GM21825 (cell line): ENCODE results near the gene CNTNAP4.

Experiments
- ATAC-seq: cut with Tn5 transposase; IDR thresholded peaks from one replicate; pipeline ENCODE4 v1.9.1; 2021; ENCODE audit warnings: mild to moderate bottlenecking, moderate library complexity; ENCODE audit not compliant: unreplicated experiment

Gene CNTNAP4

DNA sequence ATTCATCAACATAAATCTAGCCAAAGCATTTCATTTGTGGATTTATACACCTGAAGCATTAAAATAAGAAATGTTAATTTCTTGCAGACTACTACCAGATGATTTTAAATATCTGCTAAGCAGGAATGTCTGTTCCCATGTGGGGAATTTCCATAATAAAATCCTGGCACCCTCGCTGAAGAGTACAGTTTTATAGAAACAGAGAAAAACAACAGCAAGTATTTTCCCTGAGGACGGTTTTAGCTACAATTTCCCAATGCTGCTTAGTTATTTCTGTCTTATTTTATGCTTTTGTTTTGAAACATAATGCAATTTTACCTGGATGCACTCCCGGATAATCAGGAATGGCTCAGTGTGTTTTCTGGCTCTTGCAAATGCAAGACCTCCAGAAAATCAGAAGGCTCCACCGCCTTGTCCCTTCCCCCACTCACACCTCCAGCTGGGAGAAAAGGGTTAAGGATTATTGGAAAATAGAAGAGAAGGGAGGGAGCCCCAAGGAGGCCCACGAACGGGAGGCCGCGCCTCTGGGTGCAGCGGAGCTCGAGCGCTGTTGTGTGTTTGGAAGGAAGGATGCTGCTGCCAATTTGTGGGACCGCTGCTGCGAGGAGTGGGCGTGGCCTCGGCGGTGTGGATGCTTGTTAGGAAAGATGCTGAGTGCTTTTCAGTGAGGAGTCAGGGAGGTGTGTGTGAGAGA is at the start of gene CNTNAP4:
CNTNAP4 (plus strand) TSS at position 657 of the 694 bp plus-strand sequence. CDS start 262 bp downstream, outside the sequence.
- no peak for ATAC-seq

DNA sequence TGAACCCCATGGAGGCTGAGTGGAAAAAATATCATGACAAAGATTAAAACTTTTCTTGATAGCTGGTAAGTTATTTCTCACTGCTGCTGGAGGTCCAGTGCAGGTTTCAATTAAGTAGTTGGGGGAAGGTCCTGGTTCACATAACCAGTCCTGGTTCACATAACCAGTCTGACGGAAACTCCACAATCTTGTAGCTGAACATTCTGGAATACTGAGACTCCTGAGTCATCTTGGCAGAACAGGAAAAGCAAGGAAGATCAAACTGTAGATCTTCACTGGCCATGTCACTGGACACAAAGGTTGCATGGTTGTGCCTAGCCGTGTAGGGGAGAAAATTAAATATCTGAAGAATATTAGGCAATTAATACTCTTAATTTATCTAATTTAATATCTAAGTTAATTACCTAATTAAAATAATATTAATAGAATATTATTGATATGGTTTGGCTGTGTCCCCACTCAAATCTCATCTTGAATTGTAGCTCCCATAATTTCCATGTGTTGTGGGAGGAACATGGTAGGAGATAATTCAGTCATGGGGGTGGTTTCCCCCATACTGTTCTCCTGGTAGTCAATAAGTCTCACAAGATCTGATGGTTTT is 48.6 kb upstream of the CNTNAP4 start:
- no peak for ATAC-seq

DNA sequence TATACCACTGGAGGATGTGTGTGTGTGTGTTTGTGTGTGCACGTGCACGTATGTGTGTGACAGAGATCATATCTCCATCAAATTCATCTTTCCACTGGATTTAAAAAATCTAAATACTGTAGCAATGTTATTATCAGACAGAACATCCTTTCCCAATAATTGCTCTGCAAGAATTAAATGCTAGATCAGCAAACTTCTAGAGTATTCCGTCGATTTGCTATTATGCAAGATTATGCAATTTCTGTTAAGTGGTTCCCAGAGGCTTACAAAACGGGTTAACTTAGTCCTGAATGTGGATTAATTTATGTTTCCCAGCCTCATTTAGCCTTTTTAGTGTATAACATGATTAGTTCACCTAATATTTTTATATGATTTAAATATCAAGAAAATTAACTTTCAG is 44.5 kb upstream of the CNTNAP4 start:
- ATAC-seq: no peak

DNA sequence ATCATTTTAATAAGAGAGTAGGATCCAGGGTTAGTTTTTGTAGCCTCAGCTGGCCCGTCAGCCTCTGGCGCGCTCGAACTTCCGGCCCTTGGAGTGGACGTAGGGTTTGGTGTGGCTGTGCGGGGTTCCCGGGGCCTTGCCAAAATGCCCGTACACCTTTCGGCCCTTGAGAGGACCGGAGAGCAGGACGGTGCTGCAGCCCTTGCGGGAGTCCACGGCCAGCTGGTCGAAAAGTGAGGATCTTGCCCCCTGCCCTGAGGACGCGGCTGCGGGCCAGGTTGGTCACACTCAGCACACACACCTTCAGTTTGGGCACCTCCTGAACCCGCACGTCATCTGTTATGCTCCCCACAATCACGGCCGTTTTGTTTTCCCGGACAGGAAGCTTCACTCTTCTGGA is 42.2 kb upstream of the CNTNAP4 start:
- ATAC-seq: no peak

DNA sequence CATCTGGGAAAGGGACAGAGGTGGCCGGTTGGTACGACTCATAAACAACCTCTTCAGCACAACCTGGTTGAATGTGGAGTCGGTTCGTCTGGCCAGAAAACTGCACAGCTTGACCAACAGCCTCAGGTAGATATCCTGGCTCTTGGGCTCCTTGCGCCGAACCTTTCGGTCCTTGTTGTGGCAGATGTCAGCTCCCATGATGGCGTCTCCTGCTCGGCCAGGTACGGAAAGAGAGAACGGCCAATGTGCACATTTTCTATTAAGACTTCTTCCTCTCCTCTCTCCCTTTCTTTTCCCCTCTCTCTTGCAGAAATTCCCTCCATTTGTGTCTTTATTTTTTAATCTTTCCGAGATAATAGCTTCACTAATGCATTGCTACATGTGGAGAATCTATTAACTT is 41.8 kb upstream of the CNTNAP4 start:
- no peak for ATAC-seq

DNA sequence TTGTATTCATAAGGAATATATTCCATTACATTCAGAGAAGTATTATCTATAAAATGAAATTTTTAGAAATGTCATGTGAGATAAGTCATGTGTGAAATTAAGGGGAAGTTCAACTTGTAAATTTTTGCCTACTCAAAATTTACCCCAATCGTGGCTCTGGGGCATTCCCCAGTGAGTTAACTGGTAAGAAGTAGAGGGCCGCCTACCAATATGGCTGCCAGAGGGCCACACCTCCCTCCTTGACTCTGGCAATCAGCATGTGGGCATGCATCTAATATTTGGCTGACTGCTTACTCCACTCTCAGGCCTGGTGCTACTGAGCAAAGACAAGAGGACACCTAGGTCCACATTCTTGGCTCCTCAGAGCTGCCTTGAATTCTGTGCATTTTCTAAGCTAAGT is 39.7 kb upstream of the CNTNAP4 start:
- no peak for ATAC-seq

DNA sequence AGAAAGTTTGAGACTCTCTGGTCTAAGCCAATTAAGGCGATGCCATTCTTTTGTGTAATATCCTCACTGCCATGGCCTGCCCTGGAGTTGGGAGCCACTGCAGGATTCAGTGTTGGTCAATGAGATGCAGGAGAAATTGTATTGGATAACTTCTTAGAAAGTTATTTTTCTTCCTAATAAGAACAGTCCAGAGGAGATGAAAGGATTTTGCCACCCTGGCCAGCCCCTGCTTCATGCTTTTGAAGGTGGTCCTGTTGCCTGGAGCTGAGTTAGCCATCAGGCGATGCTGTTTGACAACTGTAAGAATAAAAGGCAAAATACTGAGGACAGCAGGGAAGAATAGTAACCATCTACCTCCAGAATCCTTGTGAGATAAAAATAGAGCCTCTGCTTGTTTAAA is 35.4 kb upstream of the CNTNAP4 start:
- ATAC-seq: no peak

DNA sequence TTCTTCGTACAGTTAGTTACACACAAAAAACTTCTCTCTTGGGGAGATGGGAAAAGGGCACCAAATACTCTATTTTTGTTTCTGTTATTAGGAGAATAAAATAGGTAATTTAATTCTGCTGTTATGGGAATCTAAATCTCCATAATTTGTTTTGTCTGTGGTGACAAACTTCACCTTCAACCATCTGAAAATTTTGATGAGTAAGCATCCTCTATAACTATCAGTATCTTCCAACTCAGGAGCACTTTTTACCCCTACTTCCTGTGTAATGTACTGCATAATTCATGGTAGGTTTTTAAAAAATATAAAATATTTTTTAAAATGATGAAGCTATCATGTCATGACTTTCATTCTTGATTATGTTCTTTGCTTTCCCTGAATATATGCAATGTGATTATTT is 33.6 kb upstream of the CNTNAP4 start:
- ATAC-seq: no peak

DNA sequence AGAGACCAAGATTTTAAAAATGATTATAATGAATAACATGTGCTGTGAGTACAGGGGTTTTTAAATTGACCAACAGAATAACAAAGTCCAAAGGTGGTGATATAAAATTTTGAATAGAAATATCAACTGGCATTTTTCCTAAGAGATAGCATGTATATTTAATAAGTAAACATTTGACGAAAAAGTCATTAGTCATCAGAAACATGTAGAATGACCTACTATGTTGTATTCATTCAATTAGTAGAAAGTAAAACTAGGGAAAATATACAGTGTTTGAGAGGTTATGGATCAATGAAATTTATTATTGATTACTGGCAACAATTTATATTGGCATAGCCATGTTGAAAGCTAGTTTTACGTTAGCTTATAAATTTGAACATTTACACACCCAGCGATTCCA is 30.6 kb upstream of the CNTNAP4 start:
- ATAC-seq: no peak

DNA sequence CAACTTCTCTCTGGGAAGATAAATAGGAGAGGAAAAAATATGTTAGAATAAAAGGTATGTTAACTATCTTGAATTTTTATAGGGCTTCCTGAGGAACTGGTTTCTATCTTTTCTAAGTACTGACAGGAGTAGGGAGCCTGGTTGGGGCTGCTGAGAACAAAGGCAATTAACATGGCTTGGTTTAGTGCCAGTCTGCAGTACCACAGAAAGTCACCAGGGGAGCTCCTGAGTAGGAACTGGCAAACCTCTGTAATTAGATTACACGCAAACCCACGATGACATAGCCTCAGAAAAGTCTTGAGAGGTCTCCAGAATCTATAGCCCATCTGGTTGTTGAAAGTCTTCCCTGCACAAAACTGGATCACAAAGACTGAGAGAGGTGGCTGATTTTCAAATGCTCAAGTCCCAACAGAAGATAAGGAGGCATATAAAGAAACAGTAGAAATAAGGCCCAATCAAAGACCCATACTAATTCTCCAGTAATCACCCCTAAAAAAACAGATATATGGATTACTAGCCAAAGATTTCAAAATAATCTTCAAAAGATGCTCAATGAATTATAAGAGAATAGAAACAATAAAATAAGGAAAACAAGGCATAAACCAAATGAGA is 11.7 kb upstream of the CNTNAP4 start:
- ATAC-seq: peak; percentile 72

DNA sequence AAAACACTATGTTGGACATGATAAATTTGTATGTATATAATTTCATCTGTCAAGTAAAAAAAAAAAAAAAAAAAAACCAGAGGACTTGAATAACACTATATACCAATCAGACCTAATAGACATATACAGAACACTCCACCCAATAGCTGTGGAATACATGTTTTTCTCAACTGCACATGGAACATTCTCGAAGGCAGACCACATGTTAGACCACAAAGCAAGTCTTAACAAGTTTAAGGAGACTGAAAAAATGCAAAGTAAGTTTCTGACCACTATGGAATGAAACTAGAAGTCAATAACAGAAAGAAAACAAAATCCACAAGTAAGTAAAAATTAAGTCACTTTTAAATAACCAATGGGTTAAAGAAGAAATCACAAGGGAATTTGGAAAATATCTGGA is 8.4 kb upstream of the CNTNAP4 start:
- ATAC-seq: no peak

DNA sequence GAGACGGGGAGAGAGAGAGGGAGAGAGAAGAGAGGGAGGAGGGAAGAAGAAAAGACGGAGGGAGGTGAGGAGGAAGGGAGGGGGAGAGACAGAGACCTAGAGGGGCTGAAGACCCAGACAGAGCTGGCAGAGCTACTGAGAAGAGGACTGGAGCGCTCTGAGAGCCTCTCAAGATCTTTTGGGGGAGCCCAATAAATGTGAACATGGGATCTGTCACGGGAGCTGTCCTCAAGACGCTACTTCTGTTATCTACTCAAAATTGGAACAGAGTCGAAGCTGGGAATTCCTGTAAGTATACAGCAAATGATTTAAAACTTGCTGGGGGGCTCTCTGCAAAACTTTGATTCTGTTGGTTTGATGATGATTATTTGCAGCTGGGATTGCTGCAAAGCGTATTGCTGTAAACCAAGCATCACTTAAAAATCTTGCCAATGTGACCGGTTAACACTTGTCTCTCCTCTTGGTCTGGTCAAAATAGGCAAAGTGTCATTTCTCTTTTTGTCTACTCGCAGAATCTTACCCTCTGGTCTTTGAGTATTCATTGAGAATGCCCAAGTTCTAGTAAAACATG is 344 bp downstream of the CNTNAP4 start:
- no peak for ATAC-seq

DNA sequence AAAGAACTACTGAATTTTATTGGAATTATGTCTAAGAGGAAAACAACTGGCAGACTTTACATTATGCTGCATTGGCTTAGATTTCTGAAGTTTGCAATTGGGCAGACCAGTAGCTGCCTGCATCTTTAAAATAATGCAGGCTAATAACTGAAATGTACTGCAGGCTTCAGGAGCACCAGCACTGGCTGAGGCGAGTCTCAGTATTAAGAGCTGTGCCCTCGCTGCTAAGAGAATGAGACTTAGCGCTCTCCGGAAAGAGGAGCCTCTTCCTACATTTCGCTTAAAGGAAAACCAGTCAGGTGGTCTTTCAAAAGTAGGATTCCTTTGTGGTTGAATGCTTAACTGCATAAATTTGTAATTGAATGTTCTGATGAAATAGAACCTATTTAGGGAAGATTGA is 885 bp downstream of the CNTNAP4 start:
- ATAC-seq: no peak

DNA sequence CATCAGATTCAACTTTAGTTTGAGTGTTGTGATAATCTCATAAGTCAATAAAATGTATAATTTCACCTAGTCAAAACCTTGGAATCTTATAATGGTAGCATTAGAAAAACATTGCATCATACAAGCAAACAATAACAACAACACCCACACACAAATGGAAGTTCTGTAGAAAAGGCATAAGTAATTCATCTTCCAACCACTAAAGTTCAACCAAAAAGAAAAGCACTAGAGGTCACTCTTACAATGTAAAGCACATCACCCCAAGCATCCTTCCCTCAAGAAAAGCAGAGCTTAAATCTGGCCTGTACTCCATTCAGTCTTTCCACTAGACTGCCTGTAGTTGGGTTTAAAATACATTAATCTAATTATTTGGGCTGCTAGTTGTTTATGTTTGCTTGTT is 1.8 kb downstream of the CNTNAP4 start:
- ATAC-seq: no peak

DNA sequence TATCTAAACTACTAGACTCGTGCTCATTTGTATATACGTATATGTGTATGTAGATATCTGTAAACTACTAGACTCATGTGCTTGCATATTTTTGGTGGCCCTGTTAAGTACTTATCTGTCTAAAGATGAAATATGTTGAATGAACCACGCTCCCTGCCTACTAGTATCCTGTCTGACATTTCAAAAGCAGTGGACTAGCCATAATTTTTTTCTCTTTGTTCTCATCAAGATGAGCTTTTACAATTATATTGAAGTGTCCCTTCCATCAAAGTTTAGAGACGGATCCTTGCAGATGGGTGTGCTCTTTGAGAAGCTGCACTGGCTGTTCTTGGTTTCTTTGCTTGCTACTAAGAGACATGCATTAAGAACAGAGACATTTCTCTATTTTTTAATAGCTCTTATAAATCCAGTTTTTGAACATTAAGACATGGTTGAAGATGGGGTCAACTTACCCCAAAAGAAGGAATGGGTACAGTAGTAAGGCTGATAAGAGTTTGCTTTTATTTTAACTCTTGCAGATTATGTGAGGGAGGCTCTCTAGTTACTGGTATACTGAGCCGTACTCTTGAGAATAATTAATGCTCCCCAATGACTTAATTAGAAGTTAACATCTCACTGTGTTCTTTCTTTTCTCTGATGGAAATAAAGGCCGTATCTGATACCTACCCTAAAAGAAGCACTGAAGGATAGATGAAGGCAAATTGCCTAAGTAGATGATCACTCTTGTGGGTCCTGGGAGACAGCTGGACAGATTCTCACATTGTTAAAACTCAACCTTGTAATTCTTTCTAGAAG is 3.4 kb downstream of the CNTNAP4 start:
- ATAC-seq: no peak

DNA sequence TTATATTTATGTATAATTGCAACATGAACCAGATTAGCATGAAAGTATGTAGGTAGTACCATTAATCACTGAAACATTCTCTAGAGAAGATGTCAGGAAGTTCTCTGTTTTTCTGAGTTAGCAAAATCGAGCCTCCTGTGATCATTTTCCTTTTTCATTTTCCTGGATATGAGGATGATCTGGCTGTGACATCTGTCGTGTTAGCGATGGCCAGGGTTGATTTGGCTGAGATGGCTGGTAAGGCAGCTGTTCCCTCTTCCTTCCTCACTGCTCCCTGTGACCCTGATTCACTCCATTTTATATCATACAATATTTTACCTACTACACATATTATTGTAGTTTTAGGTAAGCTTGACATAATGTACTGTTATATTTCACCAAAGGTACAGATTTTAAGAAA is 10.3 kb downstream of the CNTNAP4 start:
- no peak for ATAC-seq

DNA sequence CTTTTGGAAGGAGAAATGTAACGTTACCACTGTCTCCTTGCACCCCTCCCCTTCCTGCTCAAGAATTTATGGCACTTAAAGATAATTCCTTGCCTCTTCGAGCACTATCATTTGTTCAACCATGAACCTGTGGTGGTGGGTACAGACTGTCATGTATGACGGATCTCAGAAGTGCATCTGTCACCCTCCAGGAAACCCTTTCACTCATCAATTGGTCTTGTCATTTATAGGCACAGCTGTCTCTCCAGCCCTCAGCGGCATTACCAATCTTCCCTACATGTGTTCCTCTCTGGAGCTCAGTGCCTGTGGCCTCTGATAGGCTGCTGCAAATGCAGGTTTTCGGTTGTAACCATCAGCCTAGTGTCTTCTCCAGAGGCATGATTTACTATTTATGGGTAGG is 15.0 kb downstream of the CNTNAP4 start:
- ATAC-seq: no peak

DNA sequence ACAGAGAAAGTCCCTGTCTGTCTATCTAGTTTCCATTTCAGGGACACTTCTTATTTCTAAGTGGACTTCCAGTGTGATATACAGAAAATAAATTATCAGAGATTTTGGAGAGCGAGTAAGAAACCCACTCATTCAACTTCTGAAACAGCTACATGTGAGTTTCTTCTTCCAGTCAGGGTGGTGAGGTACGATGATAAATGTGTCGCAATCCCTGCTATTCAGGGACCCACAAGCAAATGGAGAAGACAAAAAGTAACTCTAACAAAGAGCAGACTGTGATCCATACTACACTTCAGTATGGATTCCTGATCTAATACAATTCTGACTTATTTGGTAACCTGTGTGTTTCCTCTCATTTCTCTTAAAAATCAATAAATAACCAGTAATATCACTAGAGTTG is 16.8 kb downstream of the CNTNAP4 start:
- ATAC-seq: no peak

DNA sequence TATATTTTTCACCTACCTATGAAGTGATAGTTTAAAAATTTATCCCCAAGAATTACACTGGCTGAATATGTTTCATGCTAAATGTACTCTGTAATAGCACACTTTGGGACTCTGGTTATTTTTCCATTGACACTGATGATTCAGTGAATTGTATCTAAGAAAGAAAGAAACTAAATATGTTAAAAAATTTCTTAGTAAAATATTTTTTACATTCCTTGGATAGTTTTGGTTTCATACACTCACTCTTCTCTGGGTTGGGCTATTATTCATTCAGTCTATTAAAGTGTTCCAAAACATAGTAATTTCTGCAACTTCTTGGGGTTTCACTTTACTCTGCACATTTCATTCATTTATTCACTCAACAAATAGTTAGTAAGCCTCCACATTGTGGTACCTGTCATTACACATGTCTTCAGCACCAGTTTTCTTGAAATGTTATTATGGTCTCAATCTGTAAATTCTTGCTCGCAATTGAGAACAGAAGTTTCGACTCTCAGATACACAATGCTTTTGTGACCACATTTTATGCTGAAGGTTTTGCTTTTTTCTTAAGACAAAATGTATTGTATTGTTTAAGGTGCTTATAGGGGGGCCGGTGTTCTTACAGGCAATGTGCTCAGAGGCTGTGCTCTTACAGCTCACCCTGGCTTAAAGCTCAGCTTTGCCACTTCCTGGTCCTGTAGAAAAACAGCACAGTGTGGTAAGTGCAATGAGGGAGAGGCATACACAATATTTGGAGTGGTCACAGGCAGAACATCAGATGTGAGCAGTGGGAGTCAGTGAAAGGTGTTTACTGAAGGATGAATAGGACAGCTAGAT is 17.4 kb downstream of the CNTNAP4 start:
- ATAC-seq: no peak

DNA sequence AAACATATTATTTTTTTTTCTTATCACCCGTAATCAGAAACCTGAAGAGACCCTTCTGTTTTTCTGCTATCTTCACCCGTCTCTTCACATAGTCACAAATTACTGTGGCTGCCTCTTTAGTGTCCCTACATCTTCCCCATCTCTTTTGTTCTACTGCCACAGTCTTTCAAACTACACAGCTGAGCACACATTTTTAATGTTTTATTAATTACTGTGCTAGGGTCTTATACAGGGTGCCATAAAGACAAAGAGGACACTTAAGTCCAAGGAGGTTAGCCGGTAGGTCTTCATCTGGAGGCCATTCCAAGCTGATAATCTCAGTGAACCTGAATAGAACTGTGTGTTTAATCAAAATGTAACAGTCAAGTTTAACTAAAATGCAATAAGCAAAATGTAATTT is 20.7 kb downstream of the CNTNAP4 start:
- ATAC-seq: no peak
